ENCODE results near the gene LTB4R2. TPM values are rescaled to one million over a fixed set of nuclear protein-coding genes. Genes with fewer than 3 reads are reported as not detected.
A peak's percentile ranks its signal among the peaks of the same experiment; 100 is the strongest.

Gene LTB4R2
- total RNA-seq, 1 donor = 3.5 TPM

- DNase-seq (ENCODE audit: low read depth) = peak; percentile 63
- peak overlapping the region; percentile 22 for H3K4me3 ChIP-seq (ENCODE audit: low read depth, low read length)
- TF ChIP-seq CTCF (IDR thresholded peaks at IDR 0.05; ENCODE audit: insufficient read depth, low read length) = peak; percentile 86
Observed at GRCh38 chr14:24332268-24332993, 22.5 kb downstream of the LTB4R2 start.

GRCh38 chr14:24334431-24335291 lies 24.7 kb downstream of the LTB4R2 start, which contains the start of gene ADCY4:
TSS of gene ADCY4 (minus strand) at chr14:24335071. CDS start at chr14:24334652, 419 bp downstream.
- peak within 1 kb of the TSS; percentile 46 for H3K4me3 ChIP-seq (ENCODE audit: low read depth, low read length)
- no peak for DNase-seq (ENCODE audit: low read depth)
- no peak for TF ChIP-seq CTCF (IDR thresholded peaks at IDR 0.05; ENCODE audit: insufficient read depth, low read length)

GRCh38 chr14:24335461-24336171 lies 25.7 kb downstream of the LTB4R2 start:
- no peak for DNase-seq (ENCODE audit: low read depth)
- TF ChIP-seq CTCF (IDR thresholded peaks at IDR 0.05; ENCODE audit: insufficient read depth, low read length) = no peak
- H3K4me3 ChIP-seq (ENCODE audit: low read depth, low read length) = no peak overlapping the region

GRCh38 chr14:24337144-24337823 lies 27.3 kb downstream of the LTB4R2 start:
- no peak for TF ChIP-seq CTCF (IDR thresholded peaks at IDR 0.05; ENCODE audit: insufficient read depth, low read length)
- no peak overlapping the region for H3K4me3 ChIP-seq (ENCODE audit: low read depth, low read length)
- no peak for DNase-seq (ENCODE audit: low read depth)

GRCh38 chr14:24337824-24338175 lies 27.9 kb downstream of the LTB4R2 start:
- no peak for TF ChIP-seq CTCF (IDR thresholded peaks at IDR 0.05; ENCODE audit: insufficient read depth, low read length)
- DNase-seq (ENCODE audit: low read depth) = no peak

GRCh38 chr14:24338843-24339242 lies 28.9 kb downstream of the LTB4R2 start:
- no peak overlapping the region for H3K4me3 ChIP-seq (ENCODE audit: low read depth, low read length)
- no peak for TF ChIP-seq CTCF (IDR thresholded peaks at IDR 0.05; ENCODE audit: insufficient read depth, low read length)
- no peak for DNase-seq (ENCODE audit: low read depth)

More at GRCh38 chr14:24337824-24338175, 27.9 kb downstream of the LTB4R2 start:
- H3K4me3 ChIP-seq (ENCODE audit: low read depth, low read length) = no peak overlapping the region

Data from fibroblast of the aortic adventitia (primary cell).